H9 (cell line): Measurements from ENCODE around the gene TNFRSF11A. TPM values are rescaled to one million over a fixed set of nuclear protein-coding genes. Genes with fewer than 3 reads are reported as not detected.

Experiments used
- DNase-seq: peaks from one replicate; pipeline ENCODE4 v3.0.0-alpha.2; 2017
- H2AFZ ChIP-seq: one replicate; pipeline ENCODE4 v1.6.1; 2013; ENCODE audit warnings: mild to moderate bottlenecking, low read length, control low read depth, moderate library complexity
- H2AK5ac ChIP-seq: 2 replicates; pipeline ENCODE4 v1.6.1; 2013; ENCODE audit warnings: low read length, control low read depth, mixed read lengths; ENCODE audit not compliant: insufficient read length
- H2BK120ac ChIP-seq: one replicate; pipeline ENCODE4 v1.6.1; 2013; ENCODE audit warnings: low read depth, mild to moderate bottlenecking, low read length, control low read depth, inconsistent platforms; ENCODE audit not compliant: poor library complexity, severe bottlenecking
- H2BK12ac ChIP-seq: 2 replicates; pipeline ENCODE4 v1.6.1; 2013; ENCODE audit warnings: low read length, control low read depth, mixed read lengths, low read depth; ENCODE audit not compliant: insufficient read length
- H2BK15ac ChIP-seq: 2 replicates; pipeline ENCODE4 v1.6.1; 2013; ENCODE audit warnings: low read depth, low read length, control low read depth
- H2BK20ac ChIP-seq: one replicate; pipeline ENCODE4 v1.6.1; 2013; ENCODE audit warnings: low read depth, mild to moderate bottlenecking, low read length, control low read depth, inconsistent platforms; ENCODE audit not compliant: poor library complexity, severe bottlenecking
- H2BK5ac ChIP-seq: 2 replicates; pipeline ENCODE4 v1.6.1; 2013; ENCODE audit warnings: low read length, control low read depth, mixed read lengths; ENCODE audit not compliant: insufficient read length
- H3K14ac ChIP-seq: 2 replicates; pipeline ENCODE4 v1.6.1; 2013; ENCODE audit warnings: low read length, control low read depth; ENCODE audit not compliant: insufficient read depth
- H3K18ac ChIP-seq: 2 replicates; pipeline ENCODE4 v1.6.1; 2013; ENCODE audit warnings: low read depth, mild to moderate bottlenecking, mixed read lengths, low read length, control low read depth; ENCODE audit not compliant: insufficient read length
- H3K23ac ChIP-seq: 2 replicates; pipeline ENCODE4 v1.6.1; 2013; ENCODE audit warnings: low read length, control low read depth, mixed read lengths, low read depth; ENCODE audit not compliant: insufficient read length
- H3K23me2 ChIP-seq: 2 replicates; pipeline ENCODE4 v1.6.1; 2013; ENCODE audit warnings: low read depth, mild to moderate bottlenecking, mixed read lengths, low read length, control low read depth; ENCODE audit not compliant: insufficient read length, poor library complexity, severe bottlenecking
- H3K27ac ChIP-seq: 2 replicates; pipeline ENCODE4 v1.5.1; 2013; ENCODE audit warnings: low read length, control low read depth, mixed read lengths, low read depth; ENCODE audit not compliant: insufficient read length
- H3K27me3 ChIP-seq: 2 replicates; pipeline ENCODE4 v1.6.1; 2013; ENCODE audit warnings: low read length, control low read depth, inconsistent platforms; ENCODE audit not compliant: insufficient read depth
- H3K4ac ChIP-seq: 2 replicates; pipeline ENCODE4 v1.6.1; 2013; ENCODE audit warnings: low read depth, mild to moderate bottlenecking, control low read depth, inconsistent platforms, low read length, moderate library complexity
- H3K4me1 ChIP-seq: 2 replicates; pipeline ENCODE4 v1.6.1; 2013; ENCODE audit warnings: low read length, control low read depth, inconsistent platforms; ENCODE audit not compliant: insufficient read depth
- H3K4me2 ChIP-seq: 2 replicates; pipeline ENCODE4 v1.6.1; 2013; ENCODE audit warnings: low read length, control low read depth, mixed read lengths; ENCODE audit not compliant: insufficient read length, insufficient read depth
- H3K56ac ChIP-seq: 2 replicates; pipeline ENCODE4 v1.6.1; 2013; ENCODE audit warnings: low read depth, mild to moderate bottlenecking, mixed read lengths, low read length, control low read depth; ENCODE audit not compliant: insufficient read length
- H3K79me1 ChIP-seq: 2 replicates; pipeline ENCODE4 v1.6.1; 2013; ENCODE audit warnings: low read depth, mild to moderate bottlenecking, moderate library complexity, low read length, control low read depth, inconsistent platforms; ENCODE audit not compliant: insufficient read depth, poor library complexity, severe bottlenecking
- H3K79me2 ChIP-seq: 2 replicates; pipeline ENCODE4 v1.6.1; 2013; ENCODE audit warnings: low read length, control low read depth, inconsistent platforms; ENCODE audit not compliant: insufficient read depth
- H3K9ac ChIP-seq: 2 replicates; pipeline ENCODE4 v1.6.1; 2013; ENCODE audit warnings: low read length, control low read depth, mixed read lengths; ENCODE audit not compliant: insufficient read length; ENCODE audit errors: extremely low read depth
- H3K9me3 ChIP-seq: one replicate; pipeline ENCODE4 v1.6.1; 2013; ENCODE audit warnings: low read depth, low read length, inconsistent platforms; ENCODE audit not compliant: control insufficient read depth
- H3T11ph ChIP-seq: one replicate; pipeline ENCODE4 v1.6.1; 2013; ENCODE audit warnings: mild to moderate bottlenecking, low read length, control low read depth, inconsistent platforms
- H4K20me1 ChIP-seq: one replicate; pipeline ENCODE4 v1.6.1; 2013; ENCODE audit not compliant: control insufficient read depth, insufficient read length, insufficient read depth
- H4K5ac ChIP-seq: 2 replicates; pipeline ENCODE4 v1.6.1; 2013; ENCODE audit warnings: low read depth, mild to moderate bottlenecking, mixed read lengths, low read length, control low read depth; ENCODE audit not compliant: insufficient read length
- H4K8ac ChIP-seq: replicated peaks from 2 replicates; pipeline ENCODE4 v1.6.1; 2013; ENCODE audit warnings: low read length, control low read depth, mixed read lengths, low read depth; ENCODE audit not compliant: insufficient read length
- H4K91ac ChIP-seq: 2 replicates; pipeline ENCODE4 v1.6.1; 2013; ENCODE audit warnings: low read depth, mild to moderate bottlenecking, moderate library complexity, mixed read lengths, low read length, control low read depth; ENCODE audit not compliant: insufficient read length
- H3K27ac Mint-ChIP-seq, 3 experiments: 2 replicates in 2 of 3; 3 replicates in 1 of 3; pipeline ENCODE4 v1.8.0; 2020 to 2021; ENCODE audit warnings: mixed read lengths in 3 of 3, mild to moderate bottlenecking in 1 of 3, moderate library complexity in 1 of 3
- H3K27me3 Mint-ChIP-seq: 2 replicates; pipeline ENCODE4 v1.8.0; 2021; ENCODE audit warnings: low read depth, mild to moderate bottlenecking, moderate library complexity, mixed read lengths
- H3K36me3 Mint-ChIP-seq, 3 experiments: 2 replicates in 2 of 3; 3 replicates in 1 of 3; pipeline ENCODE4 v1.8.0; 2020 to 2021; ENCODE audit warnings: low read depth in 3 of 3, mixed read lengths in 3 of 3; ENCODE audit not compliant: insufficient read depth in 1 of 3
- H3K4me1 Mint-ChIP-seq, 2 experiments: 2 replicates each; pipeline ENCODE4 v1.8.0; 2020; ENCODE audit warnings: mixed read lengths in 2 of 2
- H3K4me3 Mint-ChIP-seq, 2 experiments: 2 replicates in 1 of 2; 3 replicates in 1 of 2; pipeline ENCODE4 v1.8.0; 2020 to 2021; ENCODE audit warnings: mild to moderate bottlenecking in 2 of 2, mixed read lengths in 2 of 2, moderate library complexity in 1 of 2
- H3K9me3 Mint-ChIP-seq, 2 experiments: 2 replicates in 1 of 2; 3 replicates in 1 of 2; pipeline ENCODE4 v1.8.0; 2020; ENCODE audit warnings: mild to moderate bottlenecking in 2 of 2, mixed read lengths in 2 of 2, moderate library complexity in 1 of 2
- CTCF ChIP-seq: fragments of 200-600 bp; sonication (generic); conservative IDR thresholded peaks from 3 replicates; pipeline ENCODE4 v1.8.0; 2021; ENCODE audit warnings: antibody characterized with exemption, mild to moderate bottlenecking
- WGBS: extraction: QIAGEN DNeasy Blood & Tissue Kit; methylation state at CpG from one replicate; pipeline ENCODE4 v1.1.7; 2013; ENCODE audit warnings: missing lambda C conversion rate, low lambda C conversion rate, mixed read lengths; ENCODE audit not compliant: insufficient read length; ENCODE audit errors: extremely low coverage; 5-methylcytosine and 5-hydroxymethylcytosine counted together
- total RNA-seq: library from RNA; stranded (reverse); gene quantifications from 2 replicates; pipeline ENCODE4 v1.2.1, GENCODE V29; 2021

Gene TNFRSF11A
- total RNA-seq, 1 experiment from 2014 or later = 7.8 TPM

- no peak for TF ChIP-seq CTCF
- Mint-ChIP-seq H3K4me3 (no peak overlapping the region), H3K4me1 (peaks cover 23 to 30% of the 10 kb centered on the region in 2 experiments), H3K9me3 (peaks cover 9 to 10% of the 10 kb centered on the region in 2 experiments), H3K36me3 (peaks cover 22 to 28% (median 27%) of the 10 kb centered on the region in 3 experiments), H3K27ac (peak overlapping the region in 1 of 3 experiments; percentile 94; a peak in 2 of 7 replicates), H3K27me3 (peaks cover 5% of the 10 kb centered on the region)
- DNase-seq = no peak
- Histone ChIP-seq H3K4ac (no peak overlapping the region), H4K20me1 (no peaks in the 10 kb centered on the region), H3T11ph (no peak overlapping the region), H2BK5ac (no peak overlapping the region), H2BK120ac (no peak overlapping the region), H3K79me2 (no peaks in the 10 kb centered on the region), H3K27me3 (no peaks in the 10 kb centered on the region), H2BK15ac (no peak overlapping the region), H3K56ac (no peak overlapping the region), H2AFZ (no peak overlapping the region), H3K9me3 (peaks cover 8% of the 10 kb centered on the region), H4K8ac (no peak overlapping the region), H3K14ac (no peak overlapping the region), H3K4me1 (no peaks in the 10 kb centered on the region; the same call in 1 of the 2 replicates), H4K91ac (no peak overlapping the region), H4K5ac (no peak overlapping the region), H3K27ac (no peak overlapping the region), H3K4me2 (no peak overlapping the region), H3K18ac (no peak overlapping the region), H3K9ac (no peak overlapping the region), H2BK12ac (no peak overlapping the region), H3K23me2 (no peaks in the 10 kb centered on the region), H3K23ac (no peak overlapping the region), H3K79me1 (no peaks in the 10 kb centered on the region), H2AK5ac (no peak overlapping the region), H2BK20ac (no peak overlapping the region)
- WGBS = no CpG with 5 or more reads among the region's 4 CpGs
Measured at GRCh38 chr18:62386601-62387000, 61.5 kb downstream of the TNFRSF11A start.
